Osteoblast (primary cell): ENCODE results near the gene IQCE. TPM values are rescaled to one million over a fixed set of nuclear protein-coding genes. Genes with fewer than 3 reads are reported as not detected.

Experiments
- DNase-seq: peaks from one replicate; pipeline ENCODE4 v3.0.0; 2011; ENCODE audit warnings: low spot score, mixed read lengths; ENCODE audit not compliant: insufficient read length; ENCODE audit errors: missing footprints
- H2AFZ ChIP-seq: 2 replicates; pipeline ENCODE4 v1.6.0; 2011; ENCODE audit warnings: mild to moderate bottlenecking, low read length
- H3K27ac ChIP-seq: 2 replicates; pipeline ENCODE4 v1.5.1; 2011; ENCODE audit warnings: mild to moderate bottlenecking, low read depth, low read length, moderate library complexity
- H3K27me3 ChIP-seq: 2 replicates; pipeline ENCODE4 v1.6.0; 2012; ENCODE audit warnings: mild to moderate bottlenecking, control low read depth, inconsistent platforms, low read length, moderate library complexity; ENCODE audit not compliant: insufficient read depth
- H3K36me3 ChIP-seq: 2 replicates; pipeline ENCODE4 v1.5.1; 2011; ENCODE audit warnings: mild to moderate bottlenecking, low read length, control low read depth, moderate library complexity; ENCODE audit not compliant: insufficient read depth
- H3K4me1 ChIP-seq: 2 replicates; pipeline ENCODE4 v1.5.1; 2011; ENCODE audit warnings: mild to moderate bottlenecking, low read length, control low read depth, moderate library complexity; ENCODE audit not compliant: insufficient read depth
- H3K4me2 ChIP-seq: 2 replicates; pipeline ENCODE4 v1.6.0; 2011; ENCODE audit warnings: mild to moderate bottlenecking, low read length; ENCODE audit not compliant: insufficient read depth
- H3K4me3 ChIP-seq: fragments of 200-600 bp; sonication (generic); 3 replicates; pipeline ENCODE4 v1.5.1; 2012; ENCODE audit warnings: mild to moderate bottlenecking, low read length, inconsistent platforms; ENCODE audit not compliant: insufficient read depth
- H3K79me2 ChIP-seq: 2 replicates; pipeline ENCODE4 v1.6.0; 2012; ENCODE audit warnings: mild to moderate bottlenecking, low read length, control low read depth, inconsistent platforms; ENCODE audit not compliant: insufficient read depth
- H3K9me3 ChIP-seq: 2 replicates; pipeline ENCODE4 v1.5.1; 2011; ENCODE audit warnings: low read depth, low read length, control low read depth
- H4K20me1 ChIP-seq: 2 replicates; pipeline ENCODE4 v1.6.0; 2012; ENCODE audit warnings: mild to moderate bottlenecking, low read length, control low read depth; ENCODE audit not compliant: insufficient read depth
- total RNA-seq: library from RNA; depleted of rRNA; stranded (reverse); fragments of >200 nt; gene quantifications from 2 replicates; pipeline ENCODE4 v1.2.3, GENCODE V29; 2012
- TF ChIP-seq, protein P1 (sequence below): IDR thresholded peaks from 2 replicates; pipeline ENCODE4 v1.5.1; 2011; ENCODE audit warnings: mild to moderate bottlenecking, low read depth, low read length, moderate library complexity; ENCODE audit errors: extremely low read depth

Gene IQCE, protein sequence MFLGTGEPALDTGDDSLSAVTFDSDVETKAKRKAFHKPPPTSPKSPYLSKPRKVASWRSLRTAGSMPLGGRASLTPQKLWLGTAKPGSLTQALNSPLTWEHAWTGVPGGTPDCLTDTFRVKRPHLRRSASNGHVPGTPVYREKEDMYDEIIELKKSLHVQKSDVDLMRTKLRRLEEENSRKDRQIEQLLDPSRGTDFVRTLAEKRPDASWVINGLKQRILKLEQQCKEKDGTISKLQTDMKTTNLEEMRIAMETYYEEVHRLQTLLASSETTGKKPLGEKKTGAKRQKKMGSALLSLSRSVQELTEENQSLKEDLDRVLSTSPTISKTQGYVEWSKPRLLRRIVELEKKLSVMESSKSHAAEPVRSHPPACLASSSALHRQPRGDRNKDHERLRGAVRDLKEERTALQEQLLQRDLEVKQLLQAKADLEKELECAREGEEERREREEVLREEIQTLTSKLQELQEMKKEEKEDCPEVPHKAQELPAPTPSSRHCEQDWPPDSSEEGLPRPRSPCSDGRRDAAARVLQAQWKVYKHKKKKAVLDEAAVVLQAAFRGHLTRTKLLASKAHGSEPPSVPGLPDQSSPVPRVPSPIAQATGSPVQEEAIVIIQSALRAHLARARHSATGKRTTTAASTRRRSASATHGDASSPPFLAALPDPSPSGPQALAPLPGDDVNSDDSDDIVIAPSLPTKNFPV
- 15.3 and 18.8 TPM in 2 replicates for total RNA-seq

- Histone ChIP-seq H3K79me2 (peaks cover 34% of the 10 kb centered on the region), H3K4me3 (peak within 1 kb of the TSS; percentile 93), H3K27ac (peak within 1 kb of the TSS; percentile 51)
These were observed at the start of gene IQCE for GRCh38 chr7:2558629-2559282. TSS of gene IQCE (plus strand) at chr7:2558979. CDS start at chr7:2559182, 203 bp downstream.

GRCh38 chr7:2509298-2509906, 49.4 kb upstream of the IQCE start:
- H2AFZ ChIP-seq, result no peak overlapping the region
- no peak overlapping the region for H3K4me3 ChIP-seq
- H3K9me3 ChIP-seq, result no peaks in the 10 kb centered on the region
- no peaks in the 10 kb centered on the region for H4K20me1 ChIP-seq
- no peak for DNase-seq
- no peak overlapping the region for H3K4me2 ChIP-seq
- no peaks in the 10 kb centered on the region for H3K79me2 ChIP-seq
- no peaks in the 10 kb centered on the region for H3K27me3 ChIP-seq
- TF ChIP-seq, protein P1, sequence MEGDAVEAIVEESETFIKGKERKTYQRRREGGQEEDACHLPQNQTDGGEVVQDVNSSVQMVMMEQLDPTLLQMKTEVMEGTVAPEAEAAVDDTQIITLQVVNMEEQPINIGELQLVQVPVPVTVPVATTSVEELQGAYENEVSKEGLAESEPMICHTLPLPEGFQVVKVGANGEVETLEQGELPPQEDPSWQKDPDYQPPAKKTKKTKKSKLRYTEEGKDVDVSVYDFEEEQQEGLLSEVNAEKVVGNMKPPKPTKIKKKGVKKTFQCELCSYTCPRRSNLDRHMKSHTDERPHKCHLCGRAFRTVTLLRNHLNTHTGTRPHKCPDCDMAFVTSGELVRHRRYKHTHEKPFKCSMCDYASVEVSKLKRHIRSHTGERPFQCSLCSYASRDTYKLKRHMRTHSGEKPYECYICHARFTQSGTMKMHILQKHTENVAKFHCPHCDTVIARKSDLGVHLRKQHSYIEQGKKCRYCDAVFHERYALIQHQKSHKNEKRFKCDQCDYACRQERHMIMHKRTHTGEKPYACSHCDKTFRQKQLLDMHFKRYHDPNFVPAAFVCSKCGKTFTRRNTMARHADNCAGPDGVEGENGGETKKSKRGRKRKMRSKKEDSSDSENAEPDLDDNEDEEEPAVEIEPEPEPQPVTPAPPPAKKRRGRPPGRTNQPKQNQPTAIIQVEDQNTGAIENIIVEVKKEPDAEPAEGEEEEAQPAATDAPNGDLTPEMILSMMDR, result no peak
- H3K4me1 ChIP-seq, result peaks cover 14% of the 10 kb centered on the region
- H3K36me3 ChIP-seq, result no peaks in the 10 kb centered on the region
- no peak overlapping the region for H3K27ac ChIP-seq

More at GRCh38 chr7:2558629-2559282, at the start of gene IQCE:
- Histone ChIP-seq H3K27me3 (no peaks in the 10 kb centered on the region), H3K4me2 (peak within 1 kb of the TSS; percentile 90), H2AFZ (peak within 1 kb of the TSS; percentile 89), H3K36me3 (no peaks in the 10 kb centered on the region), H3K9me3 (no peaks in the 10 kb centered on the region), H3K4me1 (peaks cover 15% of the 10 kb centered on the region), H4K20me1 (peaks cover 6% of the 10 kb centered on the region)
- TF ChIP-seq, protein P1, result no peak
- DNase-seq, result peak; percentile 99

DNA sequence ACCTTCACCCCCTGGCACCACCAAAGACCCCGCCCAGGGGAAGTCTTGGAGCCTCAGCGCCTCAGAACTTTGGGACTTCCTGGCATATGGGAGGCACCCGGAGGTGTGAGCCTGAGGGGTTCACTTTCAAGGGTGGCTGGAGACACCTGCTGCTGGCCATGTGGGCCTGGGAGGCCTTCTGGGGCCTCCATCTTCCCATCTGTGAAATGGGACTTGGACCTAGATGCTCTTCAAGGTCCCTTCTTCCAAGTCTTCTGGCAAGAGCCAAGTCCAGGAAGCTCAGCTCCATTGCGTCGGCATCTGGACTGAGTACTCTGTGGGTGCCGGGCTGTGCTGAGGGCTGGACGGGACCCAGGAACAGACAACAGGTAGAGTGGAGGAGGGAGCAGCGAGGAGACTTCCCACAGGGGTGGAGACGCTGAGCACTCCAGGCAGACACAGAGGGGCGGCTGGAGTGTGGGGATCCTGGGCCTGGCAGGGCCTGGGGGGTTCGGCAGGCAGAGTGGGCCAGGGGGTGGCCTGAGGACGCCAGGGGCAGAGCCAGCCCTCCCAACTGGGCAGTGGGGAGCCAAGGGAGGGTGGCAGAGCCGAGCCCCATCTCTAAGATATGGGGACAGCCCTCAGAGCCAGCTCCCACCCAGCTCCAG, 48.5 kb upstream of the IQCE start:
- Histone ChIP-seq H3K36me3 (no peaks in the 10 kb centered on the region), H4K20me1 (no peaks in the 10 kb centered on the region), H3K27me3 (no peaks in the 10 kb centered on the region), H3K9me3 (no peaks in the 10 kb centered on the region), H3K4me3 (no peak overlapping the region), H3K4me2 (no peak overlapping the region), H2AFZ (no peak overlapping the region), H3K27ac (no peak overlapping the region), H3K4me1 (peaks cover 14% of the 10 kb centered on the region), H3K79me2 (no peaks in the 10 kb centered on the region)
- TF ChIP-seq, protein P1, result no peak
- DNase-seq, result no peak
